Mesendoderm (in vitro differentiated cells): Measurements from ENCODE around the gene C1orf174.

Experiments used
- DNase-seq: peaks from one replicate; pipeline ENCODE4 v3.0.0; 2013
- H2AK5ac ChIP-seq: 2 replicates; pipeline ENCODE4 v1.6.1; 2013; ENCODE audit warnings: low read length, inconsistent platforms
- H2BK120ac ChIP-seq: 2 replicates; pipeline ENCODE4 v1.6.1; 2013; ENCODE audit warnings: low read depth, mild to moderate bottlenecking, low read length, moderate library complexity, mixed read lengths
- H2BK15ac ChIP-seq: replicated peaks from 2 replicates; pipeline ENCODE4 v1.6.1; 2013; ENCODE audit warnings: low read depth, mild to moderate bottlenecking, moderate library complexity
- H2BK5ac ChIP-seq: 2 replicates; pipeline ENCODE4 v1.6.1; 2013; ENCODE audit warnings: low read length, inconsistent platforms
- H3K18ac ChIP-seq: 2 replicates; pipeline ENCODE4 v1.6.1; 2013; ENCODE audit warnings: mild to moderate bottlenecking, low read length, mixed read lengths
- H3K23ac ChIP-seq: one replicate; pipeline ENCODE4 v1.6.1; 2013; ENCODE audit warnings: low read length
- H3K27ac ChIP-seq: 2 replicates; pipeline ENCODE4 v1.5.1; 2013; ENCODE audit warnings: low read depth, mild to moderate bottlenecking, inconsistent platforms, low read length, moderate library complexity
- H3K27me3 ChIP-seq: 2 replicates; pipeline ENCODE4 v1.6.1; 2013; ENCODE audit warnings: low read length, control low read depth, mild to moderate bottlenecking, inconsistent platforms; ENCODE audit not compliant: insufficient read depth, poor library complexity
- H3K36me3 ChIP-seq: 2 replicates; pipeline ENCODE4 v1.6.1; 2013; ENCODE audit warnings: low read length, inconsistent platforms; ENCODE audit not compliant: control insufficient read depth, insufficient read depth
- H3K4ac ChIP-seq: one replicate; pipeline ENCODE4 v1.6.1; 2013; ENCODE audit warnings: low read depth, mild to moderate bottlenecking, low read length, moderate library complexity
- H3K4me1 ChIP-seq: 2 replicates; pipeline ENCODE4 v1.6.1; 2013; ENCODE audit warnings: low read depth, low read length, inconsistent platforms; ENCODE audit not compliant: control insufficient read depth
- H3K4me2 ChIP-seq: 2 replicates; pipeline ENCODE4 v1.6.1; 2013; ENCODE audit warnings: low read length
- H3K4me3 ChIP-seq: 2 replicates; pipeline ENCODE4 v1.5.1; 2013; ENCODE audit warnings: mild to moderate bottlenecking, low read length
- H3K56ac ChIP-seq: one replicate; pipeline ENCODE4 v1.6.1; 2013; ENCODE audit warnings: low read length
- H3K79me1 ChIP-seq: 2 replicates; pipeline ENCODE4 v1.6.1; 2013; ENCODE audit warnings: low read length, inconsistent platforms
- H3K79me2 ChIP-seq: 2 replicates; pipeline ENCODE4 v1.6.1; 2013; ENCODE audit warnings: mild to moderate bottlenecking, low read length; ENCODE audit not compliant: control insufficient read depth, insufficient read depth
- H3K9ac ChIP-seq: 2 replicates; pipeline ENCODE4 v1.6.1; 2013; ENCODE audit warnings: low read length, inconsistent platforms
- H4K5ac ChIP-seq: one replicate; pipeline ENCODE4 v1.6.1; 2013; ENCODE audit warnings: low read length
- H4K8ac ChIP-seq: one replicate; pipeline ENCODE4 v1.6.1; 2013; ENCODE audit warnings: low read depth, mild to moderate bottlenecking, control low read depth, low read length, moderate library complexity
- WGBS: extraction: QIAGEN DNeasy Blood & Tissue Kit; methylation state at CpG from one replicate; pipeline ENCODE4 v1.1.7; 2013; ENCODE audit warnings: low lambda C conversion rate, missing lambda C conversion rate; ENCODE audit not compliant: insufficient coverage; ENCODE audit errors: extremely low coverage; 5-methylcytosine and 5-hydroxymethylcytosine counted together

C1orf174 gene

DNA sequence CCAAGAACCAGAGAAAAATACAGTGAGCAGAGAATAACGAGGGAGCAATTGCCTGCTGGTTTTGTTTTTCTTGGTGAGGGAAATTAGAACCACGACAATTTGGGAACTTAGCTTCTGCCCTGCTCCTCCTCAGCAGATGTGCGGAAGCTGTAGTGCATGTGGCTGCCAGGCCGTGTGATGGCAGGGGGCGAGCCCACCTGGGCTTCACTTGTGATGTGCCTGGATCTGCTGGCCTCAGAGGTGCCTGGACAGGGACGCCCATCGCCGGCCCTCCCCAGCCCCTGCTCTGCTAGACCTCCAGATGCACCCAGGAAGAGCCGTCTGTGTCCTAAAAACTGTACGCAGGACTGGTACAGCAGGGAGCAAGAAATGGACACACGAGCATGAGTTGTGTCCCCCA, 28.5 kb upstream of the C1orf174 start:
- no CpG with 5 or more reads among the region's 11 CpGs for WGBS
- H3K23ac ChIP-seq, result no peak overlapping the region

DNA sequence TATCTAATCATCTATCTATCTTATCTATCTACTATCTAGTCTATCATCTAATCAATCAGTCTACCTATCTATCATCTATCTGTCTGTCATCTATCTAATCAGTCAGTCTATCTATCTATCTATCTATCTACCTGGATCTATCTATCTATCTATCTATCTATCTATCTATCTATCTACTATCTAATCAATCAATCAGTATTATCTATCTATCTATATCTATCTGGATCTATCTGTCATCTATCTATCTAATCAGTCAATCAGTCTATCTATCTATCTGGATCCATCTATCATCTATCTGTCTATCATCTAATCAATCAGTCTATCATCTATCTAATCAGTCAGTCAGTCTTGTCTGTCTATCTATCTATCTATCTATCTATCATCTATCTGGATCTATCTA, 26.9 kb upstream of the C1orf174 start:
- Histone ChIP-seq H4K5ac (no peak overlapping the region), H3K4me3 (no peak overlapping the region), H3K36me3 (no peaks in the 10 kb centered on the region), H3K4ac (no peak overlapping the region), H2AK5ac (no peak overlapping the region), H3K27me3 (no peaks in the 10 kb centered on the region), H3K4me1 (no peaks in the 10 kb centered on the region), H2BK15ac (no peak overlapping the region), H3K23ac (no peak overlapping the region), H3K79me2 (no peaks in the 10 kb centered on the region), H2BK5ac (no peak overlapping the region), H3K27ac (no peak overlapping the region), H3K4me2 (no peak overlapping the region), H4K8ac (no peak overlapping the region), H3K56ac (no peak overlapping the region), H3K18ac (no peak overlapping the region), H2BK120ac (no peak overlapping the region), H3K79me1 (no peaks in the 10 kb centered on the region), H3K9ac (no peak overlapping the region)
- DNase-seq, result no peak

More for the DNA sequence above, 28.5 kb upstream of the C1orf174 start:
- no peaks in the 10 kb centered on the region for H3K27me3 ChIP-seq
- no peak overlapping the region for H3K4me2 ChIP-seq
- H3K4ac ChIP-seq, result no peak overlapping the region
- H3K4me1 ChIP-seq, result no peaks in the 10 kb centered on the region
- H3K56ac ChIP-seq, result no peak overlapping the region
- H2BK120ac ChIP-seq, result no peak overlapping the region
- H4K5ac ChIP-seq, result no peak overlapping the region
- H3K36me3 ChIP-seq, result no peaks in the 10 kb centered on the region
- H3K4me3 ChIP-seq, result no peak overlapping the region
- no peaks in the 10 kb centered on the region for H3K79me2 ChIP-seq
- no peak overlapping the region for H2BK15ac ChIP-seq
- no peak overlapping the region for H2AK5ac ChIP-seq
- H3K18ac ChIP-seq, result no peak overlapping the region
- H3K9ac ChIP-seq, result no peak overlapping the region
- H2BK5ac ChIP-seq, result no peak overlapping the region
- no peaks in the 10 kb centered on the region for H3K79me1 ChIP-seq
- DNase-seq, result no peak
- no peak overlapping the region for H3K27ac ChIP-seq
- no peak overlapping the region for H4K8ac ChIP-seq

DNA sequence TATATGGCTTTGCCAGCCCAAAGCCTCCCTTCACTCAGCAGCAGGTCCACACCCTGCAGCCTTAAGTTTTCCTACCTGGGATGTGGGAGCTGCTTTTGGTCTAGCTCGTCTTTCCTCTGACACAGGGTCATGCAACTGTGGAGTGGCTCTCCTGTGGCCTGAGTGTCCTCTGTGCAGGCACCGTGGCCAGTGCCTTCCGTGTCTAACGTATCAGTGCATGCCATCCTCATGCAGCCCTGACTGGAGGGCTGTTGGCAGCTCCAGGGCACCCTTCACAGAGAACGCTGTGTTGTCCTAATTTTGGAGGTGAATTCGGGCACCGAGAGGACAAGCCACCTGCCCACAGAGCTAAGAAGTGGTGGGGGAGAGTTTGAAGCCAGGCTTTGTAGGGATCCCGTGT, 25.7 kb upstream of the C1orf174 start:
- no peaks in the 10 kb centered on the region for H3K36me3 ChIP-seq
- no peak overlapping the region for H2AK5ac ChIP-seq
- no peak for DNase-seq
- H3K4me2 ChIP-seq, result no peak overlapping the region
- no peak overlapping the region for H3K9ac ChIP-seq
- no peak overlapping the region for H2BK5ac ChIP-seq
- no peak overlapping the region for H3K56ac ChIP-seq
- H3K4me1 ChIP-seq, result no peaks in the 10 kb centered on the region
- no peak overlapping the region for H3K18ac ChIP-seq
- H3K79me1 ChIP-seq, result no peaks in the 10 kb centered on the region
- no CpG with 5 or more reads among the region's 8 CpGs for WGBS
- no peak overlapping the region for H3K4me3 ChIP-seq
- no peak overlapping the region for H2BK15ac ChIP-seq
- H3K79me2 ChIP-seq, result no peaks in the 10 kb centered on the region
- no peak overlapping the region for H3K23ac ChIP-seq
- no peak overlapping the region for H4K8ac ChIP-seq
- no peak overlapping the region for H4K5ac ChIP-seq
- H3K27ac ChIP-seq, result no peak overlapping the region
- no peak overlapping the region for H3K4ac ChIP-seq
- no peak overlapping the region for H2BK120ac ChIP-seq
- no peaks in the 10 kb centered on the region for H3K27me3 ChIP-seq

DNA sequence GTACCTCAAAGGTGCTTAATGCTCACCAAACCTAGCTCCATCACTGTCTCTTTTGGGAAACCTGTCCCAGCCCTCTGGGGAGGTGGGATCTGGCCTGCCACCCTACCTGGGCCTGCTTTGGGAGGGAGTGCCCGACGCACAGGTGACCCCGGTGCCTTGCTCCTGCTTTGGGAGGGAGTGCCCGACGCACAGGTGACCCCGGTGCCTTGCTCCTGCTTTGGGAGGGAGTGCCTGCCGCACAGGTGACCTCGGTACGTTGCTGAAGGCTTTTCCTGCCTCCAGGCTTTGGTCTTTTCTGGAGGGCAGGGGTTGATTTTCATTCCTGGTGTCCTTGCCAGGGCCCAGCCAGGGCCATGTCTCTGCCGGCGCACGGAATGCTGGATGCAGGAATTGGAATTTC, 25.2 kb upstream of the C1orf174 start:
- DNase-seq, result no peak
- no CpG with 5 or more reads among the region's 12 CpGs for whole genome bisulfite sequencing
- no peak overlapping the region for H2AK5ac ChIP-seq
- H3K27me3 ChIP-seq, result no peaks in the 10 kb centered on the region
- no peak overlapping the region for H2BK15ac ChIP-seq
- no peak overlapping the region for H3K27ac ChIP-seq
- H2BK120ac ChIP-seq, result no peak overlapping the region
- H3K56ac ChIP-seq, result no peak overlapping the region
- H3K79me1 ChIP-seq, result no peaks in the 10 kb centered on the region
- H3K4me3 ChIP-seq, result no peak overlapping the region
- H3K18ac ChIP-seq, result no peak overlapping the region
- H3K36me3 ChIP-seq, result no peaks in the 10 kb centered on the region
- H3K4ac ChIP-seq, result no peak overlapping the region
- H2BK5ac ChIP-seq, result no peak overlapping the region
- no peak overlapping the region for H3K23ac ChIP-seq
- H3K4me1 ChIP-seq, result no peaks in the 10 kb centered on the region
- no peak overlapping the region for H4K5ac ChIP-seq
- H3K4me2 ChIP-seq, result no peak overlapping the region
- no peaks in the 10 kb centered on the region for H3K79me2 ChIP-seq
- no peak overlapping the region for H4K8ac ChIP-seq
- H3K9ac ChIP-seq, result no peak overlapping the region

DNA sequence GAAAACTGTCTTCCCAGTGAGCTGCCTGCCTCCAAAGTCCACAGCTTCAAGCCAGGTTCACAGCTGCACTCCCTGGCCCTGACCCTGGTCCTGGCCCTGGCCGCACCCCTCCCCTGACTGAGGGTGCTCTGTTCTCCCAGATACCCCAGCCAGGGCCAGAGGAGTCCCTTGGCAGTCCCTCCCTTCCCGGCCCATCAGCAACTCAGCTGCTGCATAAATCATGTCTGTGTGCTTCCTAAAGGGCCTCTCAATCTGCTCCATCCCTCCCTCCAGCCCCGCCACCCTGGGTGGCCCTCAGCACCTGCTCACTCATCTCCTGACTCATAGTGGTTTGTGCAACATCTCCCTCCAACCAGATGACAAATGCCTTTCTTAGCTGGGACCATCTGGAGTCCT, 24.8 kb upstream of the C1orf174 start:
- Histone ChIP-seq H4K8ac (no peak overlapping the region), H3K4me2 (no peak overlapping the region), H4K5ac (no peak overlapping the region), H3K27me3 (no peaks in the 10 kb centered on the region), H2BK15ac (no peak overlapping the region), H2AK5ac (no peak overlapping the region), H3K79me2 (no peaks in the 10 kb centered on the region), H3K18ac (no peak overlapping the region), H3K23ac (no peak overlapping the region), H3K27ac (no peak overlapping the region), H3K36me3 (no peaks in the 10 kb centered on the region), H3K4me1 (no peaks in the 10 kb centered on the region), H3K9ac (no peak overlapping the region), H3K79me1 (no peaks in the 10 kb centered on the region), H3K4me3 (no peak overlapping the region), H3K4ac (no peak overlapping the region), H3K56ac (no peak overlapping the region), H2BK120ac (no peak overlapping the region), H2BK5ac (no peak overlapping the region)
- WGBS, result no CpG with 5 or more reads among the region's 3 CpGs
- DNase-seq, result no peak

DNA sequence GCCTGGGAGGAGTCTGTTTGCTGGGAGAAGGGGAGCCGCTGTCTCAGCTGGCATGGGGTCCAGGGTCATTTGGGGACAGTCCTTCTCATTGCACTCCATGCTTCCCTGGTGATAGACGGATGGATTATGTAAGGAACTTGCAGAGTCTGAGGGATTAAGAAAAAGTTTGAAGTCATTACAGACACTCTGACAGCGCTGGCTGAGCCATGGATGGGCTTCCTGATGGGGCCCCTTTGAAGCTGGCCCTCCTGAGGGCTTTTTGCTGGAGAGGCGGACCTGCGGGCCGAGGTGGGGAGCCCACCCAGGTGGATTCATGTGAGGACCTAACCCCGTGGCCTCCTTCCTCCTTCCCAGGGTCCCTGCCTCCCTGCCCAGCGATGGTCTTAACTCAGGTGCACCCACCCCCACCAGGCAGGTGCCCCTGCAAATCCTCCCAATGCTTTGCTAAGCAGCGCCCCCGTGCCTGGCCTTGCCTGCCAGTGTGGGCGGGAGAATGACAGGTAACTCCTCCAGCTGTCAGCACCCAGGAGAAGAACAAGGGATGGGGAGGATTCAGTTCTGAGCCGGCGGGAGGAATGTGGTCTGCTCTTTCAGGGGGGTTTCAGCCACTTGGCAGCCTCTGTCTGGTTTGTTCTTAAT, 24.2 kb upstream of the C1orf174 start:
- no peak overlapping the region for H3K56ac ChIP-seq
- H3K79me1 ChIP-seq, result no peaks in the 10 kb centered on the region
- no peak overlapping the region for H2BK5ac ChIP-seq
- no peak overlapping the region for H3K18ac ChIP-seq
- H3K4me3 ChIP-seq, result no peak overlapping the region
- WGBS, result no CpG with 5 or more reads among the region's 13 CpGs
- no peaks in the 10 kb centered on the region for H3K36me3 ChIP-seq
- no peak overlapping the region for H3K4me2 ChIP-seq
- H2AK5ac ChIP-seq, result no peak overlapping the region
- no peak overlapping the region for H2BK120ac ChIP-seq
- no peak overlapping the region for H3K23ac ChIP-seq
- no peaks in the 10 kb centered on the region for H3K27me3 ChIP-seq
- H3K79me2 ChIP-seq, result no peaks in the 10 kb centered on the region
- no peak overlapping the region for H3K27ac ChIP-seq
- no peak overlapping the region for H3K4ac ChIP-seq
- H4K8ac ChIP-seq, result no peak overlapping the region
- no peak overlapping the region for H3K9ac ChIP-seq
- no peak for DNase-seq
- H2BK15ac ChIP-seq, result no peak overlapping the region
- no peak overlapping the region for H4K5ac ChIP-seq
- H3K4me1 ChIP-seq, result no peaks in the 10 kb centered on the region
